Hepatic stellate cell (primary cell): ENCODE results near the gene FAM72C.
"Not testable (repeated sequence)": the region's sequence is repeated elsewhere in the genome, so short reads cannot be mapped to it uniquely, and the experiment has no call there.

Experiments used
- DNase-seq: peaks from one replicate; pipeline ENCODE4 v3.0.0; 2011; ENCODE audit warnings: low spot score

FAM72C gene

DNA sequence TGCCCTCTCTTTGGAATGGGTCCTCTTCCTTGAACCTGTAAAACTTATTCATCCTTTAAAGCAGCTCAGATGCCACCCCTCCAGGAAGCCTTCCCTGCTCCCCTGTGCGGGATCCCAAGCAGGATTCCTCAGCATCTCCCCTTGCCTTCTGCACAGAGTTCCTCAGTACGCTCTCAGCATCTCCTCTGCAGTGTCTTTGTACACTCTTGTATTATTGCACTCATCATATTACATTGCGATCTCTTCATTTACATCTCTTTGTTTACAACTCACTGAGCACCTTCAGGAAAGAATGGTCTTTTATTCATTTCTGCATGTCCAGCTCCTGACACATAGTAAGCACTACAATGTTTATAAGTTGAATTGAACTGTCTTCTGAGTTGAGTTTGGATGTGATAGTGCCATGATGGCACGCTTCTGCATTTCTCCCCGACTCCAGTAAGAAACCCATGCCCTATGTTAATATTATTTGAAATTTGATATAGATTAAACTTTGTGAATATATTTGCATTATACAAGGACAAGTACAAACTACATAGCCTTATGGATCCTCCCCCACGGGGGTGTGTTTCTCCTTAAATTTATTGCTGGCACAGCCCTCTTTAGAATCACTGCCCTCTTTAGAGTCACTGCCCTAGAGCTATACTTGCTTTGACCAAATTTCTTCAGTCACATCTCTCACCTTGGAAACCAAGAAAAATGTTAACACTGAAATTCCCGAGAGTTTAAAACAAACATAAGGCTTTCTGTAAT lies 13.1 kb upstream of the FAM72C start:
- not testable (repeated sequence) for DNase-seq

DNA sequence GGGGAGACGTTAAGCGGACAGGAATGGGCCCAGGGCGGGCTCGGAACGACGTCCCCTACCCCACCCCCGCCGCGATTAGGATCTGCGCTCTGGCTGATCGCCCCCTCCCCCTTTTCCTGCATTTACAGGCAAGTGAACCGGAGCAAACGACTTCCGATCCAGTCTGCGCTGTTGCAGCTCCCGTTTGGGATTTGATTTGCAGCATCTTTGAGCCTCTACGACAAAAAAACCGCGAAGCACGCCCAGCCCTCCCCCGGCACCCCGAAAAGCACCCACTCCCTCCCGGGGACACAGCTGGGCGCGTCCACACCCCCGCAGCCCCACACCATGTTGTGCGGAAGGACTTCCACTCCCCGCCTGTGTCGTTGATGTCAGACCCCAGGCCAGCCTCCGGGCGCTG lies 2.6 kb upstream of the FAM72C start:
- DNase-seq, result not testable (repeated sequence)

DNA sequence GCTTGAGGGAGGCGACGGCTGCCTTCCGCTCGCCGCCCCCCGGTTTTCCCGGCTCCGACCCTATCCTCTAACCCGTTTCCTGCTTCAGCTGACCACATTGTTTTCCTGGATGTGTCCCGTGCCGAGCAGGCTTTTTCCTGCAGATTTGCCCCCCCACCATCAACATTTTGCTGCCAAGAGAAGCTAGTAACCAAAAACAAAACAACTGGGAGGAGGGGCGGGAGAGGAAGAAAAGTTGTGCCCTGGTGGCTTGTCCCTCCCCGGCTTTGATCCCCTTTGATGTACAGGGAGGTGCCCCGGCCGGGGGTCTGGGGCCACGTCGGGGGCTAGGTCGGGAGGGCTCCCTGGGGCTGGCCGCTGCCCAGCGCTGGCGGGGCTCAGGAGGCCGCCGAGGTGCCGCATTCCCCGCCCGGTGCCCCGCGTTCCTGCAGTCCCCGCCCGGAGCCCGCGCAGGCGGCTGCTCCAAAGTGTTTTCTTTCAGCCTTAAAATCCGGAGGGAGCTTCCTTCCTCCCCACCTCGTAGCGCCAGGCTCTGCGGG lies 2.2 kb upstream of the FAM72C start:
- not testable (repeated sequence) for DNase-seq

DNA sequence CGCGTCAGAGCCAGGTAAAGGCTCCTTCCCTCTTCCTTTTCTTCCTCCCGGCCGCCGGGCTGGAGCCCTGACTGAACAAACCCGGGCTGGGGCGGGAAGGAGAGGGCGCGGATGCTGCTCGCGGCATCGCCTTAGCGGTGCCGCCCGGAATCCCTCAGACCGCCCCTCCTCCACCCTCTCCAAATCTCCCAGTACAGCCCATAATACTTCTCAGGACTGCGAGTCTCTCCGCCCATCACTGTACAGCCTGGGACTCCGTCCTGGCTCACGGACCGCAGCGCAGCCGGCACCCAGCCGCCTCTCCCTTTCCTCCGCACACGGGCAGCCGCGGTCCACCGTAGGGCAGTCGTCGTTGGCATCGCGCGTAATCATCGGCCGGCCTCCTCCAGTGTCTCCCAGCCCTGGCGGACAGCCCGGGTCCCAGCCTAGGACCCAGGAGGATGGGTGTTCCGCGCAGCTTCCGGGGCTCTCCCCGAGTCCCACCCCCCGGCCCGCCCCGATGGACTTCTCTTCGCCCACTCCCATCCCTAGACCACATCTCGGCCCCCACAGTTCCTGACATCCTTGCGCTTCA lies 1.1 kb upstream of the FAM72C start:
- not testable (repeated sequence) for DNase-seq

DNA sequence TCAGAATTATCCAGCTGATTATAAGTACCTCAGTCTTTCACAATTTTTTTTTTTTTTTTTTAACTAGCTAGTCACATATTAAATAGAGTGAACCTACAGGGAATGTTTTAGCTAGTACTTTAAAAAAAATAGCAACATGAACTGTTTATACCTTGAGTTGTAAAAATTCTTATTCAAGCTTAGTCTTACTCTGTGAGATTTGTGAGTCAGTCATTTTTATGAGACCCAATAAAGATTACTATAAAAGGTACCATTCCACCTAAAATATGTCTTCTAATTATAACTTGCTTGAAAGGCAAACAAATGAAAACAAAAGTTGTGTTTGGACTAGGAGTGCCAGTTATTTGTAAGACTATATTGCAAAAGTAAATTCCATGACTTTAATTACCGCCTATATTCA lies 5.9 kb downstream of the FAM72C start:
- DNase-seq, result not testable (repeated sequence)

DNA sequence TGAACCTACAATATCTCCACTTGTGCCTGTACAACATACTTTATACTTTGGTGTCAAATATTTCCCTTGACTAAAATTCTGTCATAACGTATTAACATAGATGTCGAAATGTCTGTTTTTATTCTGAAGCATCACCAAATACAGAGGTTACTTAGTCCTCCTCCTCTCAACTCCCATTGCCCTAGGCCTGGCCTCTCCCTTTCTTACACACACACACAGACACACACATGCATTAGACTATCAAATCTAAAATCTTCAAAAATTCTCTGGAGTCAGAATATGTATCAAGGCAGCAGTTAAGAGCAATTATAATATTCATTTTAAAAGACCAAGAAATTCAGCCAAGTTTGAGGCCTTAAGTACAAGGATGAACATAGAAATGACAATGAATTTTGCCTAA lies 7.5 kb downstream of the FAM72C start:
- not testable (repeated sequence) for DNase-seq

DNA sequence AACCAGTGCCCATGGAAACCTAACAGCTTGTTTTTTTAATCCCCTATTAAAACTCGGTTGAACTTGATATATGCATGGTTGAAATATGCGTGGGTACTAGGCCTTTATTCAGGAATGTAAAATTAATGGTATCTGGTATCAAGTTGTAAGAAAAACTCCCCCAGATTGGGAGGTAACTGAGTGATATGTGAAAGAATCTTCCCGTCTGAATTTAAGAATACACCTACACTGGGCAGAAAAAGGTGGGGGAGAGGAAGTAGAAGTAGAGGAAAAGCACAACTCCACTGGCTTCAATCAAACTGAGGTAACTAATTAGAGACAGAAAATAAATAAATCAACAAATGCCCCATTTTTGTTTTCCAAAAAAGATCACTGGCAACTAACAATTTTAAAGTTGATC lies 15.9 kb downstream of the FAM72C start:
- not testable (repeated sequence) for DNase-seq

DNA sequence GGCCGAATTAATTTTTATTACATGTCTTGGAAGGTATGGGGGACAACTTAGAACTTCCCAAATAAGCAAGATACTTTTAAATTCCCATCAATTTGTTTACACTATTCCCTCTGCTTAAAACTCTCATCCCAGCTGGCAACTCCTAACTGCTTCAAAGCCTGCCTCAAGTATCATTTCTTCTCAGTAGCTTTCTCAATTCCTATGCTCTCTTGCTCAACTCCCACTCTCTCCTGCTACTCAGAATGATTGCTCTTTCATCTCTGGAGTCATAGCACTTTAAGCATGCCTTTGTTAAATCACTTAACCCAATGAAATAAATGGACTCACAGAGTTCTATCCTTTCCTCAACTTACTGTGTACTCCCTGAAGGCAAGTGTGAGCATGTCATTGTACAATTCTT lies 18.9 kb downstream of the FAM72C start:
- DNase-seq, result not testable (repeated sequence)

DNA sequence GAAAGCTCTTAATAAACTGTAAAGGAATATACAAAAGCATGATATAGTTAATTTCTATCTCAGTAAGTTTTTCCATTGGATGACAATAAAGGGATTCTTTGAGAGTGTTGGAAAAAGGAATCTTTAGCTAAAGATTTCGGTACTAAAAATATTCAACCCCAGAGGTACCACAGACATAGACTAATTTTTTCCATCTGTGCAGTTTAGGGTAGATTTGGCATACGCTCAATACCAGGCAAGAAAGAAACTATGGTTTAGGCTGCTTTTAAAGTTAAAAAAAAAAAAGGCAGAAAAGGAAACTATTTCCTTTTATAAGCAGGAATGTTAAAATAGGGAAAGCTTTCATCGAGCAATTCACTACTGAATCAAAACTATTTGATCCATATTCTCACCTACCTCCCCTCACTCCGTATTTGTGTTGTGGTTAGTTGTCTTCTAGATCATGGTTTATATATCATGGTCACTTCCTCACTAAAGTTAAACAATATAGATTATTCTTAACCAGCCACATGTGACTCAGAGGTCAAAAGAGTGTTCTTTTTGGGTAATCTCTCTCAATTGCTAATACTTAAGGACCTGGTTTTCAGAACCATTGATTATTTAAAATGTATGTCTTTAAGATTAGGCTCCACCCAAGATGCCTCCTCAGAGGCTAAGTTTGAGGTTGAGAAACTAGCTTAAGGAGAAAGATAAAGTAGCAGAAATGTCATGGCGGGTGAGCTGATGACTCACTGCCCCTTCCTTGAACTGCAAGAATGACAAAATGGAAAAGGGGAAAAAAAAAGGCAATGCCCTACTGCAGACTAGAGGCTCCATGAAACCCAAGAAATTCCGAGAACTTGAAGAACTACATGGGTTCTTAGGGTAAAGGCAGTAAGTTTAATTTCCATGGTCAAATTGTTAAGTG lies 20.0 kb downstream of the FAM72C start:
- DNase-seq, result not testable (repeated sequence)

DNA sequence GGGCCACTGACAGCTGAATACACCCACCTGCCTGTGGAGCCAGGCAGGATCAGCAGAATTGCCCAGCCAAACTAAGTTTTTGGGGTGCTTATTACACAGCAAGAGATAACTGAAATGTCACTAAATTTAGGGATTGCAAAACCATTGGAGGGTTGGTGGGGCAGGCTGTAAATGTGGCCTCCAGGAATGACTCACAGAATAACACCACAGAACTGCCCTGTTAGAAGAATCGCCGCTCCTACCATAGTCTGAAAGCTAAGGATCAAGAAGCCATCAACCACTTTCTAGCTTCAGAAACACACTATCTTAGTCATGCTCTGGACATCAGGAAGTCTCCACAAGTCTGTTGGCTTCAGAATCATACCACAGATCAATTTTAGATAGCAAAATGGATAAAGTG lies 24.0 kb downstream of the FAM72C start:
- not testable (repeated sequence) for DNase-seq

DNA sequence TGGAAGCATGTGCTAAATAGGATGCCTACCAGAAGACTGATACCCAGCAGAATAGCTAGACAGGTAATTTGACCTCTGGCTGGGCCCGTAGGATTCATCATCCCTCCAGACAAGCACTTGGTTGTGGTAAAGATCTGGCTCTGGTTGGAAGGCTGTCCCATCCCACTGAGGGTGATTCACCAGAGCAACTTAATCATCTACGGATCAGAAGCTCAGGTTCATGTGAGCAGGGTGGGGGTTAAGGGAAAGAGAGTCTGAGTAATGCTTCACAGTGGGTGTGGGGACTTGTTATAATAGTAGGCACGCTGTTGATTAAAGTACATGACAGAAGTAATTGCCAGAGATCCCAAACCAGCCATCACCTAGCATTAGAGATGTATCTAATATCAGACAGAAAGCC lies 26.5 kb downstream of the FAM72C start:
- not testable (repeated sequence) for DNase-seq

DNA sequence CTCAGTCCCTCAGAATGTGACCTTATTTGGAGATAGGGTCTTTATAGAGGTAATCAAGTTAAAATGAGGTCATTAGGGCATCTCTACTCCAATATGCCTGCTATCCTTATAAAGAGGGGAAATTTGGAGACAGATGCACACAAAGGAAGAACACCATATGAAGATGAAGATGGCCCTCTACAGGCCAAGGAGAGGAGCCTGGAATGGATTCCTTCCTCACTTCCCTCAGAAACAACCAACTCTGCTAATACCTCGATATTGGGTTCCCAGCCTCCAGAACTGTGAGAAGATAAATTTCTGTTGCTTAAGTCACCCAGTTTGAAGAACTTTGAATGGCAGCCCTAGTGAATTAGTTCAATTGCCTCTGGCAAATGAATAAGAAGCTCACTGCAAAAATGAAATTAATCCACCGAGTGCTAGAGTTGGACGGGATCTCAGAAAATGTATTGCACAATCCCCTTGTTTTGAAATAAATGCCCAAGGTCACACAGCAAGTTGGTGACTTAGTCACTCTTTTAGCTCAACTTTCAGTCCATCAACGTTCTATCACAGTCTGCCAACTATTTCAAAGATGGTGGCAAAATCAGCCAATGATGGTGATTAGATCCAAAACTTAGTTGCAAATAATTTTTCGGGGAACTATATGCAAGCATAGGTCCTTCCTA lies 27.1 kb downstream of the FAM72C start:
- not testable (repeated sequence) for DNase-seq

DNA sequence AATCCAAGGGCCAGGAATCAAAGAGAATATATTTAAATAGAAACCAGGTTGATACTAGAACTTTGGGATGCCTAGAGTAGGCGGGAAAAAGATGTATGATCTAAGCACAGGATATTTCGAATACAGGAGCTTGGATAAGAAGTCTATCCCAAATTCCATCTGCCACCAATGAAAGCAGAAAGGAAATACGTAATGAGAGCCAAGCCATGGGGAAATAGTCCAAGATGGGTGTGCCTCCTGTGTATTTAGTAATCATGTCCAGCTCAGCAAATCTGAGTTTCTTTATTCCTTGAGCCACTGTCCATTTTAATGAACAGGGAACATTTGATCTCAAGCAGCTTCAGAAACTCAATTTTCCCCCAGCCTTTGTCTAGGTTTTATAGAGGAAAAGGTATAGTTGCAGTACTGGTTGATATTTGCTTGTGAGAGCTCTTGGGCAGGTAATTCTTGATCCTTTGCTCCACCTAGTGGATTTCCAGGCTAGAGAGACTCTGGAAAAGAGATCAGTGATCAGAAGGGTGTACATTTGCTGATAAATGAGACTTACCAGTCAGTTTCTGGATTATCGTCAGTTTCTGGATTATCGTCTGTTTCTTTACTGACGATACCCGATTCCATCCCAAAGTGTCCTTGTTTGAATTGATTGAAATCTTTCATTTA lies 28.3 kb downstream of the FAM72C start:
- not testable (repeated sequence) for DNase-seq

DNA sequence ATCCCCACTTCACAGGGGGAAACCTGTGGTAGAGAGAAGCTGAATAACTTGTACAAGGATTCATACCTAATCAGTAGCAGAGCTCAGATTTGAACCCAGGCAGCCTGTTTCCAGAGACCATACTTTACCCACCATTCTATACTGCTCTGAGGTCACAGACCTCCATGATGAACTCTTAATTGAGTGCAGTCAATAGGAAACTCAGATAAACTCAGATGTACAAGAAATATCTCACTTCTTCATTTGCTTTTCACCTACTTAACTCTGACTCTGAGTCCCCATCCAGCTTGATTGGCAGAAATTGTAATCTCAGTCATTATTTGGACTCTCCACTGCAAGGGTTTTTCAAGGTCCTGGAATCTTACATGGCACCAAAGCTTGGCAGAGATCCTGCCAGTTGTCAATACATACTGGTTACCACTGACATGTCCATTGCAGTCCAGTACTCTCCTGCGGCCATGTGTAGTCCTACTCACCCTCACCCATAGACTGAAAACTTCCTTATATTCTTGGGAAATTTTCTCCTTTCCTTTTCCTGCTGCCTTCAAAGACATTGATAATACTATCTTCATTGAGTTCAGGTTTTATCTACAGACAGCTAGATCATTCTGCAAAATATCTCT lies 29.4 kb downstream of the FAM72C start:
- DNase-seq, result not testable (repeated sequence)

DNA sequence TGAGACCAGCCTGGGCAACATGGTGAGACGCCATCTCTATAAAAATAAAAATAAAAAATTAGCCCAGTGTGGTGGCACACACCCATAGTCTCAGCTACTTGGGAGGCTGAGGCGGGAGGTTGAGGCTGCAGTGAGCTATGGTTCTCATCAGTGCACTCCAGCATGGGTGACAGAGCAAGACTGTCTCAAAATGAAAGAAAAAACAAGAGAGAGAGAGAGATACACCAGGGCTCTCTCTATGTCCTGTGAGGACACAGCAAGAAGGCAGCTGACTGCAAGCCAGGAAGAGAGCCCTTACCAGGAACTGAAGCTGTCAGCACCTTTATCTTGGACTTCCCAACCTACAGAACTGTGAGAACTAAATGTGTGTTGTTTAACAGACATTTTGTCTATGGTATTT lies 32.1 kb downstream of the FAM72C start:
- DNase-seq, result not testable (repeated sequence)

DNA sequence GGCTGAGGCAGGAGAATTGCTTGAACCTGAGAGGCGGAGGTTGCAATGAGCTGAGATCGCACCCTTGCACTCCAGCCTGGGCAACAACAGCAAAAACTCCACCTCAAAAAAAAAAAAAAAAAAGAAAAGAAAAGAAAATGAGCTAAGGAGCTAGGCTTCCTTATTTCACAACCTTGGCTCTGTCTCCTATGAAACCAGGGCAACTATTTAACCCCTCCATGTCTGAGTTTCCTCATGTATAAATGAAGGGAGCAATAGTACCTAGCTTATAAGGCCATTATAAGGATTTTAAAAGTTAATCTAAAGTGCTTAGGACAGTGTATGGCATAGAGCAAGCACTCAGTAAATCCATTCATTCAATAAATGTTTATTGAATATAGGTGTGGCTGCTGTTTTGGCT lies 32.9 kb downstream of the FAM72C start:
- not testable (repeated sequence) for DNase-seq

DNA sequence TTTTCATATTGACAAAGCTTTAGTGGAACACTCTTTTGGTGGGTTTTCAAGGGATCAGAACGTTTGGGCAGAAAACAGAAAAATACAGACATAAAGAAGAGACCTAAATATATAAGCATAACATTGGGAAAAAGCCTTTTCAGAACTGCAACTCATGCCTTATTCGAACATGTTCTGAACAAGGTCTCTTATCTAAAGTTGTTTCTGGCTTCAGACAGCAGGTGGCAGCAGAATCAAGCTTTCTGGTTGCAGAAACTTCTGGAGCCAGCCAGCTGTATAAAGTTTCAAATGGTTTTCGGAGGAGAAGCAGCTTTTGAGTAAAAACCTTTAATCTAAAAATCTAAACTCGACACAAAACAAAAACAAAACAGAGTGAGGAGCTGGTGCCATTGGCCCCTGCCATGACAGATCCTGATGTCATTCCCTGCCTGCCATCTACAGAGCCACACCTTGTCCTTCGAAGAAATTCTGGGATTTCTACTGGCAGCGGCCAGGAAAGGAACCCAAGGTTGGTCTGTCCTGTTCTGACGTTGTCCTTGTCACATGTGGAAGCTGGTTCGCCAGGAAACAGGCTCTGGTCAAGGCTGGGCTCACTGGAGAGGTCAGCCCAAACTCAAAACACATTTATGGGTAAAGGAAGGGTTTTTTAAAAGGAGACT lies 35.2 kb downstream of the FAM72C start:
- DNase-seq, result not testable (repeated sequence)

DNA sequence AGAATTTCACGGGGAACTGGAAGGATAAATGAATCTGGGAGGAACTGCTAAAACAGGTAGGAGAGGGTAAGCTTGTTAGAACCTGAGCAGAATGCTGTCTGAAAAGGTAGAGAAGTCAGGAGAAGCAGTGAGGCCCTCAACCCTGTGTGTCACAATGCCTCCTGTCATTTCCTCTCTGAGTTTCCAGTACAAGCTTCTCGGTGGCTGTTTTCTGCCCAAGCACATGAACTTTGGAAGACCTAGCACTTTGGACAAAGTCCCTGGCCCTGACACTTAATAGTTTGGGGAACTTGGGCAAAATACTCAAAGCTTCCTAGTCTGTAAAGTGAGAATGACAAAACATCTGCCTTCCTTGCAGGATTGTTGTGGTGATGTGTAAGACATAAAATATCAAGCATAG lies 52.7 kb downstream of the FAM72C start:
- DNase-seq, result not testable (repeated sequence)

DNA sequence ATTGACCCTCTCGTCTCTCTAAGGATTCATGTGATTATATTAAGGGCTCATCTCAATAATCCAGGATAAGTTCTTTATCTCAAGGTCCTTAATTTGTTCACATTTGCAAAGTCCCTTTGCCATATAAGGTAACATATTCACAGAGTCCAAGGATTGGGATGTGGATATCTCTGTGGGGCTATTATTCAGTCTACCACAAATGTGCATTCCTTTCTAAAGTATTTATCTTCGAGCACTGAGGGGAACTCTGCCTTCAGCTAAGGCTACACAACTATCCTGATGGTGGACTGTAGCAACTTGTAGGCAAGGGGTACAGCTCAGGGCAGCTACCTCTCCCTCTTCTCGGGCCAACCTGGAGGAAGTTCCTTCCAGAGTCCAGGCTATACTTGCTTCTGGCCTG lies 53.2 kb downstream of the FAM72C start:
- DNase-seq, result not testable (repeated sequence)

DNA sequence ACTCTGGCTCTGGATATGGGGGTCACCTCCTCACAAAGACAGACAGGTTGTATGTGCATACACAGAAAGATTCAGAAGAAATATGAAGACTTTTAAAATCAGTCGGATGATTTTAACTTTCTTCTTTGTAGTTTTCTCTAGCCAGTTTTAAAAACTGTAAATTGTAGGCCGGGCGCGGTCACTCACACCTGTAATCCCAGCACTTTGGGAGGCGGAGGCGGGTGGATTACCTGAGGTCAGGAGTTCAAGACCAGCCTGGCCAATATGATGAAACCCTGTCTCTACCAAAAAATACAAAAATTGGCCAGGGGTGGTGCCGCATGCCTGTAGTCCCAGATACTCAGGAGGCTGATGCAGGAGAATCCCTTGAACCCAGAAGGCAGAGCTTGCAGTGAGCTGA lies 58.1 kb downstream of the FAM72C start:
- DNase-seq, result not testable (repeated sequence)
